ENCODE results near the gene MAD1L1.

Gene MAD1L1

DNA sequence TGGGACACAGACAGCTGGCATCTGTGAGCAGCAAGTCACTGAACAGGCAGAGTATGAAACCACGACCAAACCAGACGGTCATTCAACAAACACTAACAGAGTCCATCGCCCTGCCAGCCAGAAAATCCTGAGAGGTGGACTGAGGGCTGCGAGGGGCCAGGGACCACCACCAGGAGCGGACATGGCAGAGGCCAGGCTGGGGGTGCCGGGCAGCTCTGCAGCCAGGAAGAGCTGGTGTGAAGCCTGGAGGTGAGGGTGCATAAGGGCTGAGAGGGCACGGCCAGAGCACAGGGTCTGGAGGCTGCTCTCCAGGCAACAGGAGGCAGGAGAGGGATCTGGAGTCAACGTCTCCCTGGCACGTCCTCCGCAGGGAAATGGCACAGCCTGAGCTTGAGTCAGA lies 15.5 kb downstream of the MAD1L1 start:
- no peak for DNase-seq

DNA sequence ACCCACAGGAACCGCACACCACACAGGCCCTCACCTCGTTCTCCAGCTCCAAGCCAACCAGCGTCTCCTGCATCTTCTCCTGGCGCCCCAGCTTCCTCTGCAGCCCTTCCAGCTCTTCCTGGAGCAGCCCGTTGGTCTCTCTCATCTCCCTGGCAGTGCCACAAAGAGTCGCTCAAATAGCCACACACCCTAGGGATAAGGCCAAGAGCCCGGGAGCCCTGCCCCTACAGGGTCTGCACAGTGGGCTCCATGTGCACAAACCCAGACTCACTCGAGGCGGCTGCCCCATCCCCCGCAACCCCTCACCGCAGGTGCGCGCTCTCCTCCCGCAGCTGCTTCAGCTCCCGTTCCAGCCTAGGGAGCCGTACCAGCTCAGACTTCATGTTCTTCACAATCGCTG lies 16.9 kb downstream of the MAD1L1 start:
- no peak for DNase-seq

DNA sequence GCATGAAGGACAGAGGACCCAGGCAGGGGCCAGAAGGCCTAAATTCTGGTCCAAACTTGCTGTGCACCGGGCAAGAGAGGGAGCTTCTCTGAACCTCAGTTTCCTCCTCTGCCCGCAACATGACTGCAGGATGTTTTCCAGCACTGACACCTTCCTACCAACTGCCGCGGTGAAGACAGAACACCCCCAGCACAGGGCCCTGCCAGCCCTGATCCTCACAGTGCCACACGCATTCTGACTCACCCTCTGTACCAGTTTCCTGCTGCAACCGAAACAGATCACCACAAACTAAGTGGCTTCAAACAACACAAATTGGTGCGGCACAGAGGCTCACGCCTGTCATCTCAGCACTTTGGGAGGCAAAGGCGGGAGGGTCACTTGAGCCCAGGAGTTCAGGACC lies 18.1 kb downstream of the MAD1L1 start:
- no peak for DNase-seq

DNA sequence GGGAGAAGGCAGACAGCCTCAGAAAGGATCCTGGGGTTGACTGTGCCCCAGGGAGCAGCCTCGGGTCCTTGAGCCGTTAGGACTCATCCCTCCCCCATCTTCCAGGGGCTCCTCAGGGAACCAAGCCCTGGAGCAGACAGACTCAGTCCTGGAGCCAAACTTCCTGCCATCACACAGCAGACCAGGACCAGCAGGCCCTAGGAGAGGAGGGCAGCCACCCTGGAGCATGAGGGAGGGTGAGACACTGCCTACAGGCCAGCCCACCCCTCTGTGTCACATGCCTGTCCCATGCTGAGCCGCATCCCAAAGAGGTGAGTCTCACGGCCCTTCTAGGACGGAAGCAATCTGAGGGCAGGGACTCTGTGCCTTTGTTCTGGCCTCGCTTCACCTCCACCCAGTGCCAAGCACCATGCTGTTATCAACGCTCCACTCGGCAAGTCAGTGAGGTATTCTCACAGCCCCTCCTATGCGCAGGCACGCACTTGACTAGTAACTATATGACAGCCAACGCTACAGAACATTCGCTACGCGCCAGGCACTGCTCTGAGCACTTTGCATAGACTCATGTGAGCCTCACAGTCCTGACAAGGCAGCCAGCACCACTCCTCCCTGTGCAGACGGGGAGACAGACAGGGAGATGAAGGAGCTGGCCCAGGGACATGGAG lies 19.1 kb downstream of the MAD1L1 start:
- no peak for DNase-seq

DNA sequence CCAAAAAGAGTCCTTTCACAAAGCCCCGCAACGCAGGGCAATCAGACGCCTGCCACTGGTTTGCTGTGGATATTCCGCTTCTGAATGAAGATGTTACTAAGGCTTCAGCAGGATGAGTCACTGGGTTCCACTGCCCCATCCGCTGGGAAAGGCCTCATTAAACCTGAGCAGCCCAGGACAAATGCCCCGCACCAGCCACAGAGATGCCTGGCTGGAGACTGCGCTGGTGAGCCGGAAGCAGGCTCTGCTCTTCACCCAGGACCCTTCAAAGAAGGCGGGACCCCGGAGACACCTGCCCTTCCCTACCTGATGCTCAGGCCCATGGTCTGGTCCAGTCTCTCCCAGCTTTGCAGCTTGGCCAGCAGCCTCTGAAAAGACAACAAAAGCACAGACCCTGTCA lies 19.8 kb downstream of the MAD1L1 start:
- no peak for DNase-seq

DNA sequence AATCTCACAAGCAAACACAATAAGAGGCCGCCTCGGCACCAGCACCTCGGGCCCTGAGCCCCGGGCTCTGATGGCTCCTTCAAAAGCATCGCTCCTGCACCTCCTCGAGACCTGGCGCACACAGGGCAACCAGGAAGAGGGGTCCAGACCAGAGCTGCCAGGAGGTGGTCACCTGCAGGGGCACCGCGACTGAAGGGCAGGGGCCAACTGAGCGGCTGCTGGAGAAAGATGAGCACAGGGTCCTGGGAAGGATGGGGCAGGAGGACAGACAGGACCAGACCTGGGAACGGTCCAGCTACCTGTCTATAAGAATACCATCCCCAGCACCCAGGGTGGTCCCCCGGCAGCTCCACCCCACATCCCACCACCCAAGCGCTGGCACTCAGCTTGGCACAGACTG lies 20.8 kb downstream of the MAD1L1 start:
- DNase-seq: no peak

DNA sequence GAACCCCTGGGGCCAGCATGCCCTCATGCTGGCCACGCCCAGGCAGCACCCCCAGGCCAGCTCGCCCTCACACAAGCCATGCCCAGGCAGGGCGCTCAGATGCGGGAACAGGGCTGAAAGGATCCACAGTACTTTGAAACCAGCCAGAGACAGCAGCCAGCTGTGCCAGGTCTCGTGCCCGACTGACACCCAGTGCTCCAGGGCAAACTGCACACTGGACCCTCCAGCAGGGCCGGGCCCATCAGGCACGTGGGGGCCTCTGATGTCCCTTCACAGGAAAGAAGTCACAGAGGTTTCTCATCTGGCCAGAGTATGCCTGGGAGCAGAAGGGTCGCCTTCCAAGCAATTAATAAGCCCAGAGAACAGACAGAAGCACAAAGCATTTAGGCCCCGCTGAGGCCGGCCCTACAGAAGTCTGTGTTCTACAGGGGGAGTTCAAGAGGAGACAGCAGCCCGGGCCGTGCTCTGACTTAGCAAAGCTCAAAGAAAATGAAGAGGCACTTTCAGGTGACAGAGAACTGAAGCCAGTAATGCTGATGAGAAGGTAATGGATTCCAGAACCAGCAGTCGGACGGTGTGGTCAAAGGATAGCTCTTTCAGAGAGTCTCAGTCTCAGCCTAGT lies 21.4 kb downstream of the MAD1L1 start:
- DNase-seq: no peak

DNA sequence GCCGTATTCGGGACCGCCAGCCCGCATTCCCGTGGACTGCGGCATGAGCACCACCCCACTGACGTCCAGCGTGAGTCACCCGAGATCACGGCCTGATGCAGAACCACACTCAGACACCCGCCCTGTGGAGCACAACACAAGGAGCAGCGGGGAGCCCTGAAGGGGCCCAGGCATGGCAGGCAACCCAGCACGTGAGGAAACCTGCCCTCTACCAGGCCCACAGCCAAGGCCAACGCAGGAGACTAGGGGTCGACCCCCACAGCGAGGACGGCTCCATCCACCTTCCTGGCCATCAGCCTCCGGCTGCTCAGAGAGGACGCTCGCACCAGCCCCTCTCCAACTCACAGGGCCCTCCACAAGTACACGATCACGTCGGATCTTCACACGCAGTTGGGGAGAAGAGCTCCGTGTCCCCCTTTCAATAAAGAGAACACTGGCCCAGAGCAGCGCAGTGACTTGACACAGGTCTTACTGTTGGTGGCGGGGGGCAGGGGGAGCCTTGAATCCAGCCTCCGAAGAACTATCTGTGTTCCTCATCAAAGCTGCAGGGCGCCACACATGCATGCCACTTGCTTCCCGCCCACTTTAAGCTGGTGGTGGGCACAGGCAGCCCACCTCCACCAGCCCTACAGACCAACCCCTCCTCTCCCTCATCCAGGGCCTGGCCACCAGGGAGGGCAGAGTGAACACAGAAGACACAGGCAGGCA lies 22.0 kb downstream of the MAD1L1 start:
- no peak for DNase-seq

DNA sequence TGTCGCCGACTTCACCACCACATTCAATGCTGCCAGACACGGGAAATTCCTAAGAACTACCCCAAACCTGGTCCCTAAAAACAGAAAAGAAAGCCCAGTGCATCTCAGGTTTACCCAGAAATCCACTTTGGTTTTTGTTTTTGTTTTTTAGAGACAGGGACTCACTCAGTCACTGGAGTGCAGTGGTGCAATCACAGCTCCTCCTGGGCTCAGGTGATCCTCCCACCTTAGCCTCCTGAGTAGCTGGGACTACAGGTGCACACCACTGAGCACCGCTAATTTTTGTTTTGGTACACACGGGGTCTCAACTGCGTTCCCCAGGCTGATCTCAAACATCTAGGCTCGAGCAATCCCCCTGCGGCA lies 22.8 kb downstream of the MAD1L1 start:
- no peak for DNase-seq

DNA sequence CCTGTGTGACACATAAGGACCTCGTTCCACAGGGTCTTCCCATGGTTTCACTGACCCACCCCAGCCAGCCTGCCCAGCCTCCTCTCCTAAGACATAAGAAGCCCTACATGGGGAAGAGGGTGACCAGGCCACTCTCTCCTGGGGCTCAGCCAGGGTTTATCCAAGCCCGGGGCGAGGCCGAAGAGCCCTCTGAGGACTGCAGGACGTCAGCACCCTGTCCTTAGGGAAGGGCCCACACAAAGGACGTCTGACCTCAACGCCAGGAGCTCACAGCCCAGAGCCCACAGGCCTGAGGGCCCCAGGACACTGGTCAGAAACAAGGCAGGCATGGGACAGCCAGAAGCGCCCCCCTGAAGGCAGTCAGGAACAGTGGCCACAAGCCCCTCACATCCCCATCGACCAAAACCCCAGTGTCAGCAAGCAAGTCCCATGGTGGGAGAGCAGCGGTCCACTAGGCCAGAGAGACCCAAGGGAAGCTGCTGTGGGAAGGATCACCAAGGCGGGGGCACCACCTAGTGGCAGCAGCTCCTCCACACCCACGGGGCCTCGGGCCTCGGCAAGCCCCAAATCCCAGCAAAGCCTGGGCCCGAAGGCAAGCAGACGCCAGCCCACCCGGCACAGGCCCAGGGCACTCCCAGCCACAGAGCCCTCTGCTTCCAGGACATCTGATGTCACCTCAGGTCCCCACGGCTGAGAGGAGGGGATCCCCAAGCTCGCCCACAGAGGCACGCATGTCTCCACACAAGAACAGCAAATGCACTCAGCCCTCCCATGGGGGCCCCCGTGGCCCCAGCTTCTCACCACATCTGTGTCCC lies 23.4 kb downstream of the MAD1L1 start:
- DNase-seq: peak; percentile 29 to 35

DNA sequence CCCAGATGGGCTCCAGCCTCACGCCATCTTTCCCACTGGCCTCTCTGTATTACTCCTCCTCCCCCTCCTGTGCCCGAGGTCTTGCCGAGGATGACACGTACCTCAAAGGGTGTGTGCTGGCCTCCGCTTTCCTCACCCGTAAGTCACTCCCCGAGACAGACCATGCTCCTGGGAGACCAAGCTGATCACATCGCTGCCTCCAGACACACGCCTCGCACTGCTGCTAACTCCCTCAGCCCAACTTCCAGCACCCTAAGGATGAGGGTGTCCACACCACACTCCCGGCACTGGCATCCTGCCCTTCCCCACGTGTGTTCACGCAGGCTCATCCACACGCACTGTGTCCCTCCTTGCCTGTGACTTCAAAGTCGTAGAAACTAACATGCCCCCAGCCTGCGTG lies 24.0 kb downstream of the MAD1L1 start:
- DNase-seq: no peak

DNA sequence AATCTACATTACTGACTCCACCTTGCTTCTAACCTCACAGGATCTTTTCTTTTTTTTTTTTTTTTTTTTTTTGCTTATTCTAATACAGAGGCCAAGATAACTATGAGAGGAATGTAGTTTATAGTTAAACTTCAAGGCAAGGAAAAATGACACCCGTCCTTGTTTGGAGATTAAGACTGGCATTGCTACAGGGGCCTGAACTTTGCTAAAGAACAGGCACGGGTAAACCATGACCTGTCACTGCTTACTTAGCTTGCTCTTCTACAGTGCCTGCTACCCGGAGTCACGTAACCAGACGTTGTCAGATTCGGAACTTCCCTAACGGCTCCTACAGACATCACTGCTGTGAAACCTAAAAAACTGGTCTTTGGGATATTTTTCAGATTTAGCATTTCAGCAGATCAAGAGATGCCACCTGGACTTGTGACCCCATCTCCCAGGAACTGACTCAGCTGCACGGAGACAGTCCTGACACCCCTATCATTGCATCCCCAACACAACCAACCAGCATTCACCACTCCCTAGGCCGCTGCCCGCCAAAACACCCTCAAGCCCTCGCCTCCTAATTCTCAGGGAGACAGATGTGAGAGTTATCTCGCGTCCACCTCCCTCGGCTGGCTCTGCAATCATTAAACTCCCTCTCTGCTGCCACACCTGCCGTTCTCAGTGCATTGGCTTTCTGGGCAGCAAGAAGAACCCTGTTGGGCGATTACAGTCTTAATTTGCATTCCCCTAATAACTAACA lies 27.5 kb downstream of the MAD1L1 start:
- DNase-seq: no peak

DNA sequence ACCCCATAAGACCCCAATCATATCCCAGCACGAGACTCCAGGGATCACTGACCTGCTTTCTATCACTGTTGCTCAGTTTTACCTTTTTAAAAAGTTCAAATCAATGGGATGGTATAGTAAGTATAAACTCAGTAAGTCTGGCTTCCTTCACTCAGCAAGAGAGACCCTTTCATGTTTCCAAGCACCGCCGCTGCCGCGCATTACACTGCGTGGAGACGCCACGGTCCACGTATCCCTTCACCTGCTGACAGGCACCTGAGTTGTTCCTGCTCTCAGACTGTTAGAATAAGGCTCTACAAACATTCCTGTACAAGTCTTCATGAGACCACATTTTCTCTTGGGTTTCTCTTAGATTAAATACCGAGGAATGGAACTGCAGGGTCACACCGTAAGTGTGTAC lies 28.3 kb downstream of the MAD1L1 start:
- DNase-seq: no peak

DNA sequence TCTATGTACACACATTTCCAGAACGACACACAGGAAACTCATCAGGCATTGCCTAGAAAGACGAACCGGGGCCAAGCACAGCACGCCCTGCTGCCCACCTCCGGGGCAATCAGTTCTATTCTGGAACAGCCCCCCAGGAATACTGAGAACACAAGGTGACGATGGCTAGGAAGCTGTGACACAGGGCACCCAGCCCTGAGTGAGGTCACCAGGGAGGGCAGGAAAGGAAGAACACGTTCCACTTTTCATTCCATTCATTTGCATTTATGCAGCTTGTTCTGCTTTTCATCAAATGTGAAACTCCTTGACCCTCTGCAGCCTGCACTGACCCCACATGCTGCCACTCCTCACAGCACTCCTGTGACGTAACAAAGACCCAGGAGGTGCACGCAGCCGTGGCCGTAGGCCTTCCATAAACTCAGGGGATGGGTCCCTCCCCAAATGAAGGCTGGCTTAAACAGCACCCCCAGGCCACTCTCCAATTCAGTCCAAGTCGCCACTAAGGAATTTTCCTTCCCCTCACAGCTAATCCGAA lies 28.9 kb downstream of the MAD1L1 start:
- DNase-seq: no peak

DNA sequence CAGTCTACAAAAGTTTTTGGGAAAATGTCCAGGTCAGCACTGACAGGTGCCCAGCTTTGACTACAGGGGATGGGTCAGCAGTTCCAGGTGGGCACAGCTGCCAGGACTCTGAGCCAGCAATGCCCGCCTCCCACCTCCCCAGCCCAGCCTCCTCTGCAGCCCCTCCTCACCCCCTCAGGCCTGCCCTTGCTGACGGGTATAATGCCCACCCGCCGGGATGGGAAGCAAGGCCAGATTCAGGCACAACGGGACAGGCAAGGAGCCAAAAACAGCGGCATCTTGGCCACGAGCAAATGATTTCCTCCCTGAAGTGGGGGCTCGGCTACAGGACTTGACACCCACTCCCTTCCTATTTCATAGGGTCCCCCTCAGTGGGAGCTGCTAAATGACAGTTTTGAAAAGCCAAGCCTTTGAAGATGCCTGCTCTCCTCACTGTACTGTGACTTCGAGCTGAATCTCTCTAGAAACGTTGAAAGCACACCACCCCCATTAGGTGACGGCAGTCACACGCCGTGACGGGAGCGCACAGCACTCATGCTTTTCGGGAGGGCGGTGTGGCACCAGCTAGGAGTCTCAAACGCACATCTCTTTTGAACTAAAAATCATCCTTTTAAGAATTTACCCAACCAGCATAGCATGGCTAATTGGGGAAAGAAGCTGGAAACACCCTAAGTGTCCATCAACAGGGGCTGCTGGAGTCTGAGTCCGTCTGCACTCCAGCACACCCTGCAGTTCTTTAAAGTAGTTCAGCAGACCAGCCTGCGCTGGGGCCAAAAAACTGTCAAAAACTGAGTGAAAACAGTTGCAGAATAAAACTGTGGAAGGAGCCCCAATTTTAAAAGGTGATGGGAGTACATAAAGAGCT lies 29.6 kb downstream of the MAD1L1 start:
- no peak for DNase-seq

DNA sequence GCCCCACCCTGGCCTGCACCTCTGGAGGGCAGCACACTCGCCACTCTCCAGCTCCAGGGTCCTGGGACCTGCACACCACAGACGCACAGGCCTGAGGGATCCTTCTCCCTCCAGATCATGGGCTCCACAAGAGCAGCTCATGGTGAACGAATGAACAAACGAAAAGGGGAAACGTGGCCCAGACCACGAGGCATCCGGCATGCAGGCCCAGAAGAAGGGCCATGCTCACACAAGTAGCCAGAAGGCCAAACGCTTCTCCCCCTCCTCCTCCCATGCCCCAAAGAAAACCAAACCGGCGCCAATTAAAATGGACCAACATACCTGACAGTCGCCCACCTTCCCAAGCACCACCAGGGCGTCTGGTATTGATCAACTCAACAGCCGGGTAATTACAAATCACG lies 30.4 kb downstream of the MAD1L1 start:
- no peak for DNase-seq

DNA sequence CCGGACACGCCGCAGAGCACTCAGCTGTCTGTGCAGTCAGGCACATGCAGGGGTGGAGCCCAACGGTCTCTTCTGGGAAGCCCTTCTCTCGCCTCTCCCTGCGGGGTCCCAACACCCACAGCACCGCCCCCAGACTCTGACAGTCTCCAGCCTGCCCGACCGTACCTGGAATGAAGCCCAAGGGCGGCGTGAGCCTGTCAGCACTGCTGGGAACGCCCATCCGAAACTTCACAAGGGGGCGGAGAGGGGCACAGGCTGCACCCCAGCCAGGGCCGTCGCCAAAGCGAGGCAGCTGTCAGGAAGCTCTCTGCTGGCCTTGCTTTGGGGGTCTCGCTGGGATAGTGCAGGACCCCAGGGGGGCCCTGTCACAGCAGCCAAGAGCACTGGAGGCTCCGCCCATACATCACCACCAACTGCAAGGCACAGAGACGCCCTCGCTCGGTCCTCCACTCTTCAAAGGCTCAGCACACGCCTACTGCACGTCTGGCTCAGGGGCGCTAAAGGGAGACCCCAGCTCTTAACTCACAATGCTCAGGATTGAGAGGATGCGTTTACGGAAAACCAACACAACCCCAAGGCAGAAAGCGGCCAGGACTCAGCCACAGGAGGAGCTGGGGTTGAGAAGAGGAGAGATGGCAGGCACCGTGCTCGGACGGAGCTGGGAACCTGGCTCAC lies 30.9 kb downstream of the MAD1L1 start:
- DNase-seq: no peak

DNA sequence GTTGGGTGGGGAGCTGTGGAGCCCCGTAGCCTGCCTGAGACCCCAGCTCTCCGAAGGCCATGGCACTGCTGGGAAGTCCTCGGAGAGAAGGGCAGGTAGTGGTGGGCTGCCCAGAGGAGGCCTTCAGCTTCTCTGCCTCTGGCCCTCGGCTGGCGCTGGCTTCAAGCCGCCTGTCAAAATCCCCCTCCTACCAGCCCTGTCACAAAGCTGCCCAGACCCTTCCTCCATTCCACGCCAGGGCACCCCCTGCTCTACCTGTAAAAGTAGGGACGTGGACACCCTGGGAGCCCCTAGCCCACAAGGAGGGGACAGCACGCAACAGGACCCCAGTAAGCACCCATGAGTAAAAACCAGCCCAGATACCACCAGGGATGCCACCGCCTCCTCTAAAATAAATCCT lies 31.6 kb downstream of the MAD1L1 start:
- no peak for DNase-seq

DNA sequence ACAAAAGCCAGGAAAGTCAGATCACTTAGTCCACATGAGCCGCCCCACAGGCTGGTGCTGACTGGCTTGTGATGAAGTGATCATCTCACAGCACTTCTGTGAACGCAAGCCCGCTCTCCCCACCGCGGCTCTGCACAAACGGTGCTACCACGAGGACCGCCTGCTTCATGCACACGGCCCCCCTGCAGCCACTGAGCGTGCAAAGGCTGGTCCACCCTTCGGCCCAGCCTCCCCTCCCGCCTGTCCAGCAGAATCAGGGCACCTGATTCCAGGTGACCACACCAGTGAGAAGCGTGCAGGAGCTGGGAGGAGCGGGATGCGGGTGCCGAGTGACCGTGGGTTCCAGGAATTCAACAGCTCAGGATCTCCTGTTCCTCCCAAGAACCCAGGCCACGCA lies 32.2 kb downstream of the MAD1L1 start:
- no peak for DNase-seq

DNA sequence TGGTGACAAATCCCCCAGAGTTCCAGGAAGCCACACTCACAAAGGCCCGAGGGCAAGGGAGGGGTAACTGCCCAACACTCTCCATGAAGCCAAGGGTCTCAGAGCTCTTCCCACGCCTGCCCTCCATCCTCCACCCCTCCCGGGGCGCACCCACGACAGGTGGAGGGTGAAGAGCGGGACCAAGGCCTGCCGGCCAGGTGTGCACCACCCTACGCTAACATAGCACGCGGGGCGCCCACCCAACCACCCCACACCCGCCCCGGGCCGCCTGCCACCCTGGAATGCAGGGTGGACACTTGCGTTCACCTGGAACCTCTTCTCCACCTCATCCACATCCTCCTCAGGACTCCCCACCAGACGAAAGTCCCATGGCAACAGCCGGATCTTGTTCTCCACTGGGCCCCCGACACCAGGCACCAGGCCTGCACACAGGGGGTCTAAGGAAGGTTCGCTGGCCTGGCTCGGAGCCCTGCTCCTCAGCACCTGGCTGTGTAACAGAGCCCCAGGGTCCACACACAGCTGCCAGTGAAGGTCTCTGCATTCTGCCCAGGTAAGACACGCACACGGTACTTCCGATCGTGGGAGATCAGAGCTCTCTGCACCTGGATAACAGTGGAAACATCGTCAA lies 32.7 kb downstream of the MAD1L1 start:
- DNase-seq: no peak

DNA sequence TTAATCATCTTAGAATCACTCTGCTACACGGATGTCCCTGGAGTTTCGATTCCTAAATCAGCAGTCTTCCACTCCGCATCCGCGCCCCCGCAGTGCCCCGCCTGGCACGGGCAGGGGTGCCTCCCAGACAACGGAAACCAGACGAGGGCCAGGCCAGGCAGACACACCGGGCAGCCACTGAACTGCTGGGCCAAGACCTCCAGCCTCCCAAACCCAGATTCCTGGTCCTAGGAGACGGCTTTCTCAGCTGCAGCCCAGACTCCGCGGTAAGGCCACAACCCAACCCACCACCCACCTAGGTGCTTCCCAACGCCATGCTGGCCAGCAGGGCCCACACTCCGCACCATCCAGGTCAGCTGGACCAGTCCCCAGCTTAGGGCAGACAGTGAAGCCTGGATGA lies 33.2 kb downstream of the MAD1L1 start:
- no peak for DNase-seq
